ENCODE results near the gene CYBC1. TPM values are rescaled to one million over a fixed set of nuclear protein-coding genes. Genes with fewer than 3 reads are reported as not detected.
"Not testable (repeated sequence)": the region's sequence is repeated elsewhere in the genome, so short reads cannot be mapped to it uniquely, and the experiment has no call there.

CYBC1 gene
- polyA plus RNA-seq, 10 donors, result 27.8 to 39.2 (median 29.6) TPM

- not testable (repeated sequence) for DNase-seq
These were observed 38.5 kb downstream of the CYBC1 start for GRCh38 chr17:82412081-82412480.

GRCh38 chr17:82411396-82412053 is 39.0 kb downstream of the CYBC1 start:
- DNase-seq, result no peak

- DNase-seq, result no peak
These were observed 40.4 kb downstream of the CYBC1 start for GRCh38 chr17:82410014-82410716.

GRCh38 chr17:82408938-82409318 is 41.6 kb downstream of the CYBC1 start:
- DNase-seq, result no peak

GRCh38 chr17:82408288-82408937 is 42.1 kb downstream of the CYBC1 start:
- DNase-seq, result peak in 1 of 3 donors; percentile 27

GRCh38 chr17:82407255-82407654 is 43.3 kb downstream of the CYBC1 start:
- no peak for DNase-seq

GRCh38 chr17:82406131-82406671 is 44.4 kb downstream of the CYBC1 start:
- no peak for DNase-seq

GRCh38 chr17:82405051-82405450 is 45.5 kb downstream of the CYBC1 start:
- no peak for DNase-seq

GRCh38 chr17:82403662-82404660 is 46.6 kb downstream of the CYBC1 start:
- no peak for DNase-seq

- no peak for DNase-seq
These were observed 47.7 kb downstream of the CYBC1 start for GRCh38 chr17:82402865-82403264.

GRCh38 chr17:82400830-82401229 is 49.7 kb downstream of the CYBC1 start:
- DNase-seq, result no peak

- DNase-seq, result peak in 2 of 3 donors; percentile 49 to 77
These were observed 50.3 kb downstream of the CYBC1 start for GRCh38 chr17:82400206-82400605.

- peak; percentile 67 to 87 (median 73) for DNase-seq
These were observed 50.9 kb downstream of the CYBC1 start for GRCh38 chr17:82399601-82400101.

- DNase-seq, result peak; percentile 80 to 92 (median 88)
These were observed 51.5 kb downstream of the CYBC1 start for GRCh38 chr17:82399041-82399441.

- DNase-seq, result no peak
These were observed 52.9 kb downstream of the CYBC1 start for GRCh38 chr17:82397449-82398335.

- DNase-seq, result peak in 1 of 3 donors; percentile 91
These were observed 53.7 kb downstream of the CYBC1 start for GRCh38 chr17:82396601-82397435.

- no peak for DNase-seq
These were observed 56.3 kb downstream of the CYBC1 start for GRCh38 chr17:82394278-82394677.

GRCh38 chr17:82392941-82393340 is 57.6 kb downstream of the CYBC1 start:
- no peak for DNase-seq
